ENCODE data around the gene OR2T27.
"Not testable (repeated sequence)": the region's sequence is repeated elsewhere in the genome, so short reads cannot be mapped to it uniquely, and the experiment has no call there.

Gene OR2T27

GRCh38 chr1:248655354-248655753 is at the start of gene OR2T27:
TSS of gene OR2T27 (minus strand) at chr1:248655528. CDS start at chr1:248650884, 4,644 bp downstream.
- DNase-seq, result not testable (repeated sequence)

GRCh38 chr1:248704606-248705005 is 49.3 kb upstream of the OR2T27 start:
- DNase-seq, result no peak

- no peak for DNase-seq
These were observed 48.3 kb upstream of the OR2T27 start for GRCh38 chr1:248703674-248704073.

GRCh38 chr1:248702714-248703113 is 47.4 kb upstream of the OR2T27 start, which contains the start of gene OR14I1:
TSS of gene OR14I1 (minus strand) at chr1:248702766.
- no peak for DNase-seq

- no peak for DNase-seq
These were observed 43.8 kb upstream of the OR2T27 start for GRCh38 chr1:248699099-248699498.

GRCh38 chr1:248697907-248698306 is 42.6 kb upstream of the OR2T27 start:
- DNase-seq, result no peak

GRCh38 chr1:248696774-248697173 is 41.4 kb upstream of the OR2T27 start:
- no peak for DNase-seq

- peak; percentile 13 for DNase-seq
These were observed 40.9 kb upstream of the OR2T27 start for GRCh38 chr1:248696261-248696660.

- DNase-seq, result no peak
These were observed 40.3 kb upstream of the OR2T27 start for GRCh38 chr1:248695451-248696132.

GRCh38 chr1:248691567-248692155 is 36.3 kb upstream of the OR2T27 start:
- DNase-seq, result no peak

- no peak for DNase-seq
These were observed 33.4 kb upstream of the OR2T27 start for GRCh38 chr1:248688527-248689298.

GRCh38 chr1:248686815-248687214 is 31.5 kb upstream of the OR2T27 start:
- DNase-seq, result no peak

- DNase-seq, result no peak
These were observed 26.3 kb upstream of the OR2T27 start for GRCh38 chr1:248681651-248682050.

- DNase-seq, result no peak
These were observed 14.7 kb upstream of the OR2T27 start for GRCh38 chr1:248670003-248670402.

- not testable (repeated sequence) for DNase-seq
These were observed 8.4 kb upstream of the OR2T27 start for GRCh38 chr1:248663453-248664328.

GRCh38 chr1:248656797-248657196 is 1.5 kb upstream of the OR2T27 start:
- DNase-seq, result not testable (repeated sequence)

GRCh38 chr1:248648770-248649536 is 6.4 kb downstream of the OR2T27 start:
- DNase-seq, result not testable (repeated sequence)

GRCh38 chr1:248645178-248645577 is 10.2 kb downstream of the OR2T27 start, which contains the start of gene OR2T35:
TSS of gene OR2T35 (minus strand) at chr1:248645278. CDS start at chr1:248639258, 6,020 bp downstream.
- not testable (repeated sequence) for DNase-seq

- not testable (repeated sequence) for DNase-seq
These were observed 12.2 kb downstream of the OR2T27 start for GRCh38 chr1:248642971-248643651.

GRCh38 chr1:248641583-248641982 is 13.7 kb downstream of the OR2T27 start:
- not testable (repeated sequence) for DNase-seq

- not testable (repeated sequence) for DNase-seq
These were observed 14.4 kb downstream of the OR2T27 start for GRCh38 chr1:248640906-248641305.
